Measurements from ENCODE around the gene MAMSTR.
"Not testable (repeated sequence)": the region's sequence is repeated elsewhere in the genome, so short reads cannot be mapped to it uniquely, and the experiment has no call there.

MAMSTR gene

DNA sequence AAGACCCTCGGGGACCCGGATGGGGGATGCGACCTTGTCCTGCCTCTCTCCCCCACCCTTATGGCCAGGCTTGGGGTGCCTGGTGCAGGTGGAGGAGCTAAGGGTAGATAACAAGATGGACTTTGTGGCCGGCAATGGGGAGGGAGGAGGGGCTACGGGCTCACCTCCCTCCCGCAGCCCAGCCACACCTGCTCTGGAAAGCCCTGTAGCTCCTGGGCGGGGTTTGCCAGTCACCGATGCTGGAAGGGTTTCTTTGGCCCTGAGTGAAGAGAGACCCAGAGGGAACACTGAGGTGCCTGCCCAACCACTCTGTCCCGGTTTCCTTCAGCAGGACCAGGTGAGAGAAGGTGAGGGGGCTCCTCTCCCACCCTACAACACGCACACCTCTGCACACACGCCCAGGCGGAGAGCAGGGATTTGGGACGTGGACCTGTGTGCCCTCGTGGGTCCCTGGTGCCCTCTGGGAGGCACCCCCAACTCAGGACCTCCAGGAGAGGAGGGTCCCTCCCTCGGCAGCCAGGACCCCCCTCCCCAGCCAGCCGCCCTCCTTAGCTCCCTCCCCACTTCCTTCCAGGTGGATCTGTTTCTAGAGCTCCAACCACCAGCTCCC, 23.7 kb downstream of the MAMSTR start, which contains the start of gene FUT2:
TSS of gene FUT2 (plus strand) at position 229 of the 610 bp plus-strand sequence. CDS start 6,986 bp downstream, outside the sequence.
- TF ChIP-seq, protein P1, sequence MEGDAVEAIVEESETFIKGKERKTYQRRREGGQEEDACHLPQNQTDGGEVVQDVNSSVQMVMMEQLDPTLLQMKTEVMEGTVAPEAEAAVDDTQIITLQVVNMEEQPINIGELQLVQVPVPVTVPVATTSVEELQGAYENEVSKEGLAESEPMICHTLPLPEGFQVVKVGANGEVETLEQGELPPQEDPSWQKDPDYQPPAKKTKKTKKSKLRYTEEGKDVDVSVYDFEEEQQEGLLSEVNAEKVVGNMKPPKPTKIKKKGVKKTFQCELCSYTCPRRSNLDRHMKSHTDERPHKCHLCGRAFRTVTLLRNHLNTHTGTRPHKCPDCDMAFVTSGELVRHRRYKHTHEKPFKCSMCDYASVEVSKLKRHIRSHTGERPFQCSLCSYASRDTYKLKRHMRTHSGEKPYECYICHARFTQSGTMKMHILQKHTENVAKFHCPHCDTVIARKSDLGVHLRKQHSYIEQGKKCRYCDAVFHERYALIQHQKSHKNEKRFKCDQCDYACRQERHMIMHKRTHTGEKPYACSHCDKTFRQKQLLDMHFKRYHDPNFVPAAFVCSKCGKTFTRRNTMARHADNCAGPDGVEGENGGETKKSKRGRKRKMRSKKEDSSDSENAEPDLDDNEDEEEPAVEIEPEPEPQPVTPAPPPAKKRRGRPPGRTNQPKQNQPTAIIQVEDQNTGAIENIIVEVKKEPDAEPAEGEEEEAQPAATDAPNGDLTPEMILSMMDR (IDR thresholded peaks at IDR 0.05; ENCODE audit: low read depth, low read length, missing control alignments): no peak
- H3K4me3 ChIP-seq (ENCODE audit: low read depth, low read length): no peak within 1 kb of the TSS
- DNase-seq (ENCODE audit: low read depth): no peak

DNA sequence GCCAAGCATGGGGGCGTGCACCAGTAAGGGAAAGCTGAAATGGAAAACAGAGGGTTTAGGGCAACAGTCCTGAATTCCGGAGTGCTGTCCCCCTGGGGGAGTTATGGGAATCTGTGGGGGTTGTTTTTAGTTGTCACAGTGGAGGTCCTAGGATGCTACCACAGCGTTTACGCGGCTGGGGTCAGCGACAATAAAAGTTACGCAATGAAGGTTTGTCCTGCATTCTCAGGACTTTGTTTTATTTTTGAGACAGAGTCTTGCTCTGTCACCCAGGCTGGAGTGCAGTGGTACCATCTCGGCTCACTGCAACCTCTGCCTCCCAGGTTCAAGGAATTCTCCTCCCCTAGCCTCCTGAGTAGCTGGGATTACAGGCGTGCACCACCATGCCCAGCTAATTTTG, 25.9 kb downstream of the MAMSTR start:
- not testable (repeated sequence) for H3K4me3 ChIP-seq (ENCODE audit: low read depth, low read length); DNase-seq (ENCODE audit: low read depth)

DNA sequence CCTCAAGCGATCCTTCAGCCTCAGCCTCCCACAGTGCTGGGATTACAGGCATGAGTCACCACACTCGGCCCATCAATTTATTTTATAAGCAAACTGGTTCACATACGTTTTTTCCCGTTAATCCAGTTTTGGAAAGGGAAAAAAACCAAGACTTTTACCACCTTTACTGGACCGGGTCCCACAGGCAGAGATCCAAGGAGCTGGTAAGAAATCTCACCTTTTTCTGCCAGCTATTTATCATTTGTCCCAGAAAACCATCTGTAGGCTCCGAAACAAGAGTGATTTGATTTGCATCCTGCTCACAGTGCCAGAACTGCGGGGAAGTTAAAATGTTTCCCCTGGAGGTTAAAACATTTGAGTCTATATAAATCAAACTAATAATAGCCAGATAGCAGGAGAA, 30.1 kb downstream of the MAMSTR start:
- DNase-seq (ENCODE audit: low read depth): no peak
- no peak overlapping the region for H3K4me3 ChIP-seq (ENCODE audit: low read depth, low read length)
- TF ChIP-seq, protein P1 (IDR thresholded peaks at IDR 0.05; ENCODE audit: low read depth, low read length, missing control alignments): no peak

DNA sequence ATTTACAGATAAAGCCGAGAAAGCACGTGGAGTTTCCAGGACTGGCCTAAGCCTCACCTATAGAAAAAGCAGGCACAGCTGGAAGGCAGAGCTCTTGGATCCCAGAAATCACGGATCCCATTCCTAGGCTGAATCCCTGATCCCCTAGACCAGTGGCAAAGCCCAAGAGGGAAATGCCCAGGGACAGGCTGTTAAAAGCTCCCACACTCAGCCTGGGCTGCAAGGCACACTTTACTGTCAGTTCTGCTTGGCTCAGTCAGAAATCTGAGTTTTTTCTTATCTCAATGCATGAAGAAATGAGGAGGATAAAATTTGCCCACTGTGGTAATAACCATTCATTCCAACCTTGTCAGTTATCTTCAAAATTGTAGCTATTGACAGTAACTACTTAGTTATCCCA, 31.7 kb downstream of the MAMSTR start:
- TF ChIP-seq, protein P1 (IDR thresholded peaks at IDR 0.05; ENCODE audit: low read depth, low read length, missing control alignments): no peak
- DNase-seq (ENCODE audit: low read depth): no peak
- H3K4me3 ChIP-seq (ENCODE audit: low read depth, low read length): no peak overlapping the region

DNA sequence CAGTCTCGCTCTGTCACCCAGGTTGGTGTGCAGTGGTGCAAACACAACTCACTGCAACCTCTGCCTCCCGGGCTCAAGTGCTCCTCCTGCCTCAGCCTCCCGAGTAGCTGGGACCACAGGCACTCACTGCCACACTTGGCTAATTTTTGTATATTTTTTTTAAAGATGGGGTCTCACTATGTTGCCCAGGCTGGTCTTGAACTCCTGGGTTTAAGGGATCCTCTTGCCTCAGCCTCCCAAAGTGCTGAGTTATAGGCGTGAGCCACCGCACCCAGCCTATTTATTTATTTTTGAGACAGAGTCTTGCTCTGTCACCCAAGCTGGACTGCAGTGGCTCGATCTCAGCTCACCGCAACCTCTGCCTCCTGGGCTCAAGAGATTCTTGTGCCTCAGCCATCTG, 32.9 kb downstream of the MAMSTR start:
- not testable (repeated sequence) for DNase-seq (ENCODE audit: low read depth); H3K4me3 ChIP-seq (ENCODE audit: low read depth, low read length)

DNA sequence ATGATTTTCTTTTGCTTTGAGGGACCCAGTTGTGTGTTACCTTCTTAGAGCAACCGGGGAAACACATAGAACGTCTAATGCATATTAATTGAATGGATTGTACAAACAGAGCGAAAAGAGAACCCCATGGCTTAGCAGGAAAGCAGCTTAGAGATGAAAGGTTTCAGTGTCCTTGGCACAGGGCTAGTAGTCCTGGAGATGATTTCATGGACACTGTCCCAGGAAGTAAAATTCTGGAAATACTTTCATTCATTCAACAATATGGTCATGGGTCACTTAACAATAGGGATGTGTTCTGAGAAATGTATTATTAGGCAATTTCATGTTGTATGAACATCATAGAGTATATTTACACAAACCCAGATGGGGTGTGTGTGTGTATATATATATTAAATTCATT, 33.4 kb downstream of the MAMSTR start:
- no peak for DNase-seq (ENCODE audit: low read depth)
- TF ChIP-seq, protein P1 (IDR thresholded peaks at IDR 0.05; ENCODE audit: low read depth, low read length, missing control alignments): no peak
- H3K4me3 ChIP-seq (ENCODE audit: low read depth, low read length): no peak overlapping the region

DNA sequence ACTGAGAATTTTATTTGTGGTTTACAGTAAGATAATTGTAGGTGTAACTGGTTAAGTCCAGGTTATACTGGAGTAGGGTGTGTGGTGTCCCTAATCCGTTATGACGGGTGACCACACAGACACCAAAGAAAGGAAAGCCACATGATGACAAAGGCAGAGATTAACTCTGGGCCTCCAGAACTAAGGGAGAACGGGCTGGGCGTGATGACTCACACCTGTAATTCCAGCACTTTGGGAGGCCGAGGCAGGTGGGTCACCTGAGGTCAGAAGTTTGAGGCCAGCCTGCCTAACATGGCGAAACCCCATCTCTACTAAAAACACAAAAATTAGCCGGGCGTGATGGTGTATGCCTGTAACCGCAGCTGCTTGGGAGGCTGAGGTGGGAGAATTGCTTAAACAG, 33.9 kb downstream of the MAMSTR start:
- TF ChIP-seq, protein P1 (IDR thresholded peaks at IDR 0.05; ENCODE audit: low read depth, low read length, missing control alignments): no peak
- DNase-seq (ENCODE audit: low read depth): no peak
- no peak overlapping the region for H3K4me3 ChIP-seq (ENCODE audit: low read depth, low read length)

DNA sequence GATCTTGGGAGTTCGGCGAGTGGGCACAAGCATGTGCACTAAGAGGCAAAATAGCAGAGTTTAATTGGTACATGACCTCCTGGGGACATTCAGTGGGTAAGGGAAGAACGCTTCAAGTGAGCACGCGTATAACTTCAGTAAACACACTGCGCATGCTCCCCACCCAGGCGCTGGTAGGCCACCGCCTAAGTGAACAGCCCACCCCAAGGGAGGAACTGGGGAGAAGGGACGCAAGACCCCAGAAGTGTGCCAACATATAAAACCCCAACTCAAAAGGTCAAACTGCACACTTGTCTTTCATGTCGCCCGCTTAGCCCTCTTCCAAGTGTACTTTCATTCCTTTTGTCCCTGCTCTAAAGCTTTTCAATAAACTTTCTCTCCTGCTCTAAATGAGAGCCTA, 36.2 kb downstream of the MAMSTR start:
- TF ChIP-seq, protein P1 (IDR thresholded peaks at IDR 0.05; ENCODE audit: low read depth, low read length, missing control alignments): no peak
- DNase-seq (ENCODE audit: low read depth): no peak
- no peak overlapping the region for H3K4me3 ChIP-seq (ENCODE audit: low read depth, low read length)

Data from GM12864 (cell line).